Measurements from ENCODE around the gene IZUMO1.
"Not testable (repeated sequence)": the region's sequence is repeated elsewhere in the genome, so short reads cannot be mapped to it uniquely, and the experiment has no call there.

The IZUMO1 gene

GRCh38 chr19:48711106-48711662, 35.5 kb downstream of the IZUMO1 start:
- DNase-seq, result no peak

DNA sequence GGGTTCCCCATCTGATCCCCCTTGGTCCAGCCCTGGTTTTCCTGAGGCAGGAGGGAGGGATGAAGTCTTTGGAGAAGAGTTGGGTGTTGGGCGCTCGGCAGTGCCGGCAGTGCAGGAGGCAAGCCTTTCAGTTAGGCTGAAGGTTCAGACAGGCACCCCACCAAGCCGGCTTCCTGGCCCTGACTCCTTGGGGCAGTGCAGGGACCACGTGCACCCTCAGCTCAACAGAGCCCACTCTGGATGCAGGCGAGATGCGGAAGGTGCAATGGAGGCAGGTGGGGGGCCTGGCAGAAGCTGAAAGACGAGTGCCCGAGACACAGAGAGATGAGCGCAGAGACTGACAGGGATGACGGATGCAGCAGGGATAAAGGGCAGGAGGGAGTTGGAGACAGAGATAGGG, 38.2 kb downstream of the IZUMO1 start:
- DNase-seq, result no peak

GRCh38 chr19:48705431-48705830, 41.3 kb downstream of the IZUMO1 start:
- DNase-seq, result no peak

GRCh38 chr19:48703316-48703715, 43.4 kb downstream of the IZUMO1 start:
- no peak for DNase-seq

- no peak for DNase-seq
Observed at GRCh38 chr19:48702701-48703100, 44.0 kb downstream of the IZUMO1 start.

DNA sequence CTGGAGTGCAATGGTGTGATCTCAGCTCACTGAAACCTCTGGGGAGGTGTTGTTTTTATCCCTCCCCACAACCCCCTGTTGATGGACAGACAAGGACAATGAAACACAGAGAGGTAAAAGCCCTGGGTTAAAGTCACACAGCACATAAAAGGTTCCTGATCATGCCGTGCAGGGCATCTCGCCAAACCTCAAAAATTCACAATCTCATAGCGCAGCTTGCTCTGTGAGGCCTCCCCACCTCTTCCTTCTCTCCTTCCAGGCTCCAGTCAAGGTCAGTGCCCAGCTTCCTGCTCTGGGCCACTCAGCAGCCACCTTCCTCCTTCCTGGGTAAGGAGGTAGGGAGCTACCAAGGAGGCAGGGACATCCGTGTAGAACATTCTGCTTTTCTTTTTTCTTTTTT, 48.7 kb downstream of the IZUMO1 start:
- DNase-seq, result no peak

GRCh38 chr19:48696353-48697010, 50.2 kb downstream of the IZUMO1 start:
- DNase-seq, result no peak

DNA sequence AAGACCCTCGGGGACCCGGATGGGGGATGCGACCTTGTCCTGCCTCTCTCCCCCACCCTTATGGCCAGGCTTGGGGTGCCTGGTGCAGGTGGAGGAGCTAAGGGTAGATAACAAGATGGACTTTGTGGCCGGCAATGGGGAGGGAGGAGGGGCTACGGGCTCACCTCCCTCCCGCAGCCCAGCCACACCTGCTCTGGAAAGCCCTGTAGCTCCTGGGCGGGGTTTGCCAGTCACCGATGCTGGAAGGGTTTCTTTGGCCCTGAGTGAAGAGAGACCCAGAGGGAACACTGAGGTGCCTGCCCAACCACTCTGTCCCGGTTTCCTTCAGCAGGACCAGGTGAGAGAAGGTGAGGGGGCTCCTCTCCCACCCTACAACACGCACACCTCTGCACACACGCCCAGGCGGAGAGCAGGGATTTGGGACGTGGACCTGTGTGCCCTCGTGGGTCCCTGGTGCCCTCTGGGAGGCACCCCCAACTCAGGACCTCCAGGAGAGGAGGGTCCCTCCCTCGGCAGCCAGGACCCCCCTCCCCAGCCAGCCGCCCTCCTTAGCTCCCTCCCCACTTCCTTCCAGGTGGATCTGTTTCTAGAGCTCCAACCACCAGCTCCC, 50.9 kb downstream of the IZUMO1 start, which contains the start of gene FUT2:
Gene FUT2 (plus strand): TSS at position 229 of the 610 bp plus-strand sequence. CDS start 6,986 bp downstream, outside the sequence.
- DNase-seq, result no peak

- not testable (repeated sequence) for DNase-seq
Observed at GRCh38 chr19:48693629-48694028, 53.1 kb downstream of the IZUMO1 start.
